Endometrial microvascular endothelial cells (primary cell): ENCODE data around the gene CIBAR2. TPM values are rescaled to one million over a fixed set of nuclear protein-coding genes. Genes with fewer than 3 reads are reported as not detected.

ENCODE experiments used
- in situ Hi-C: cut with HindIII; loops from 2 replicates; pipeline ENCODE4 v1.10.0; 2017; ENCODE audit warnings: low sequenced_read_pairs, low pct_unique_long_range_greater_than_20kb; ENCODE audit errors: inconsistent ontology term
- total RNA-seq: library from RNA; depleted of rRNA; stranded (reverse); fragments of >200 nt; gene quantifications from one replicate; pipeline ENCODE4 v1.2.3, GENCODE V29; 2015; ENCODE audit errors: inconsistent ontology term

The CIBAR2 gene
- total RNA-seq, 1 donor from 2014 or later: not detected

DNA sequence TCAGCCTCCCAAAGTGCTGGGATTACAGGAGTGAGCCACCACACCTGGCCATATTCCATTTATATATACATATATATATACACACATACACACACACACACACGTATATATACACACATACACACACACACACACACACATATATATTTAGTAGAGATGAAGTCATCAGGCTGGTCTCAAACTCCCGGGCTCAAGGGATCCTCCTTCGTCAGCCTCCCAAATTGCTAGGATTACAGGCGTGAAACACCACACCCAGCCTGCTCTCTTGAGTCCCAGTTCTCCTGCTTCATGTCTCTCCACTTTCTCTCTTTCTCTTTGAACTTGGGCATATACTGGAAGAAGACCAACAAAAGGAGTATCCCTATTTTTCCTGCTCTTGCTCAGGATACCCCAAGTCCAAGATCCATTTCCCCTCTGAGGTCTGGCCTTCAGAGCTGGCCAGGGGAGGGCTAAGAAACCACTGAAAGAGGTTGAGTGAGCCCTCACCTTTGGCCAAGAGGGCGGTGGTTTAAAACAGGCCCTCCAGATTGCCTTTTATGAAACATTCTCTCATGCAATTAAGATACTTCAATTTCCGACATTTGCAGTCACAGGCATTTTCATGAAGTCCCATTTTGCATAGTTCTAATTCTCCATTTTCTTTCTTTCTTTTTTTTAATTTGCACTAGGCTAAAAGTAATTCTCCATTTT lies 37.9 kb downstream of the CIBAR2 start:
- in situ Hi-C loops: no loop called here

DNA sequence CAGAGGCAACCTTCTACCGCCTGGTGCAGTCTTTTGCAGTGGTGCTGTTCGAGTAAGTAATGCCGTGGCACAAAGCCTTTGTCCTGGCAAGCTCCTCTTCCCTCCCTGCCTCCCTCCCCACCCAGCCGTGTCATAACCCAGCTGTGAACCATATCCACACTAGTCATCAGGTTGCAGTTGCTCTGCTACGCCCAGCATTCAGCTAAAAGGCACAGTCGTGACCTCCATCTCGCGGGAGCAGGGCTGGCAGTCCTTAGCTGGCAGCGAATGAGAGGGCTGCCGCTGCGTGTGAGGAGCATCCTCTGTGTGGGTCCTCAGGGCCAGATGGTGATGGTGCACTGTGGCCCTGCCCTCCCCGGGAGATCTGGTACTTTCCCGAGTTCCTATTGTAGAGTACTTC lies 39.3 kb downstream of the CIBAR2 start:
- in situ Hi-C loops: no loop called here

DNA sequence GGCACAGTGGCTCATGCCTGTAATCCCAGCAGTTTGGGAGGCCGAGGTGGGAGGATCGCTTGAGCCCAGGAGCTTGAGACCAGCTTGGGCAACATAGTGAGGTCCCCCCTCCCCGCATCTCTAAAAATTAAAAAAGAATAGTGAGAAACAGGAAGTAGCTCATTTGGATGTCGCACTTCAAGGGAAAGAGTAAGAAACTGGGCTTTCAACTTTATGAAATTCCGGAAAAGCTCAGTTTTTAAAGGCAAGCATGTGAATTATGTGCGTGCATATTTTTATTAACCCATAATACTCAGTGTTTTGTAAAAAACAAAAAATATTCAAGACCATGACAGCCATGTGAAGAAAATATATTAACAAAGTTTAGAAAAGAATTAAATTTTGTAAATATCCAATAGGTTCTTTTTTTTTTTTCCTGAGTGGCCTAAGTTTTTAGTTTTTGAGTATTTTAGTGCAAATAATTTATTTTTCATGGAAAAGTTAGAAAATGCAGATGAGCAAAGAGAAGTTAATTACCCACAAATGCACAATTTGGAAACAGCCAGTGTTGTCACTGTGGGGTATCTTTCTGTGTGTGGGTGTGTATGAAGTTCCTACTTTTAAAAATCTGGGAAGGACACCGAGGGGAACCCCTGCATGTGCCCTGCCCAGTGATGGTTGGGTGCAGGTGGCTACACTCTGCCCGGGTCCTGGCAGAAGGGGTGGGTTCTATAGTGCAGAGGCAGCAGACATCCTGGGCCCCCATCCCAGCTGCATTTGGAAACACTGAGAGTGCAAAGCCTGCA lies 40.0 kb downstream of the CIBAR2 start:
- in situ Hi-C loops: no loop called here

DNA sequence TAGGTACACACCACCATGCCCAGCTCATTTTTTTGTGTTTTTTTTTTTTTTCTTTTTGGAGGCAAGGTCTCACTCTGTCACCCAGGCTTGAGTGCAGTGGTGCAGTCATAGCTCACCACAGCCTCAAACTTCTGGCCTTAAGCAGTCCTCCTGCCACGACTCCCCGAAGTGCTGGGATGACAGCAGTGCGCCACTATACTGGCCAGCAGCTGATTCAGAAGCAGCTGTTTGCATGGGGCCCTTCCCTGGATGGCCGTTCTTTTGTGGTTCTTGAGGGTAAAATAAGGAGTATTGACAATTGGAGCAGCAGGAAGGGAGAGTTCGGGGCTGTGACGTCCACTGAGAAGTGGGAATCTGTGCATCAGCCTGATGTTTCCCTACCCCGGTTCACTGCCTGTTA lies 43.1 kb downstream of the CIBAR2 start:
- in situ Hi-C loops: no loop called here

DNA sequence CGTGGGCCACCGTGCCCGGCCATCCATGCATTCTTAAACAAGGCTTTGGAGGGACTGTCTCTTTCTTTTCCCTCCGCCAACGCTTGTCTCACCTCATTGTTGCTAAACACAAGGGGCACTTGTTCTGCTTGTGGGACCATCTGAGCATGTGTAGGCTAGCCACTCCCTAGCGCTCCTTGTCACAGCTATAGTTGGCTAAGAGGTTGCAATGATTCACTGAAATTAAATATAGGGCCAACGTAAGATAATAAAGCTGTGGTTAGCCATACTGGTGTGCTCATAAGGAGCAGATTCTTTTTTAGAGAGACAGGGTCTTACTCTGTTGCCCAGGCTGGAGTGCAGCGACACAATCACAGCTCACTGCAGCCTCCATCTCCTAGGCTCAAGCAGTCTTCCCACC lies 43.5 kb downstream of the CIBAR2 start:
- in situ Hi-C loops: no loop called here

DNA sequence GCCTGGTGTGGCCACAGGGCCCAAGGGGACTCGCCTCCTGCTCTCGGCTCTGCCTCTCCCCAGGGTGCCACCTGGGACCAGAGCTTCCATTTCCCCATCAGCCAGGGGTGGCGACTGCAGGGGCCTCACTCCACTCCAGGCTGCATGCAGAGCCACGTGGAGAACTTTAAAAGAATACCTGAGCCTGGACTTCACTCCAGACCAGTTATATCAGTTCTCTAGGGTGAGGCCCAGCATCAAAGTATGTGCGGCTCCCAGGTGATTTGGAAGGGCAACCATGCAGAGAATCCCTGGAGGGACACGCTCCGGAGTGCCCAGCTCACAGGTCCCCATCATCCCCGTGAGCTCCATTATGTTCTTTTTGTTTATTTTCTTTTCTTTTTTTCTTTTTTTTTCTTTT lies 44.8 kb downstream of the CIBAR2 start:
- in situ Hi-C loops: no loop called here

DNA sequence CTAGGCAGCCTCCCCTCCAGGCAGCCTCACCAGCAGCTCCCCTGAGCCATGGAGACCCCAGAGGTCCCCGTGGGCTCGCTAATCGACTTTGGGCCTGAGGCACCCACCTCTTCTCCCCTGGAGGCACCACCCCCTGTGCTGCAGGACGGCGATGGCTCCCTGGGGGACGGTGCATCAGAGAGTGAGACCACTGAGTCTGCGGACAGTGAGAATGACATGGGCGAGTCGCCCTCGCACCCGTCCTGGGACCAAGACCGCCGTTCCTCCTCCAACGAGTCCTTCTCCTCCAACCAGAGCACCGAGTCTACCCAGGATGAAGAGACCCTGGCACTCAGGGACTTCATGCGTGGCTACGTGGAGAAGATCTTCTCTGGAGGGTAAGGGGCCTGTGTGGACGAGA lies 45.2 kb downstream of the CIBAR2 start:
- in situ Hi-C loops: no loop called here

DNA sequence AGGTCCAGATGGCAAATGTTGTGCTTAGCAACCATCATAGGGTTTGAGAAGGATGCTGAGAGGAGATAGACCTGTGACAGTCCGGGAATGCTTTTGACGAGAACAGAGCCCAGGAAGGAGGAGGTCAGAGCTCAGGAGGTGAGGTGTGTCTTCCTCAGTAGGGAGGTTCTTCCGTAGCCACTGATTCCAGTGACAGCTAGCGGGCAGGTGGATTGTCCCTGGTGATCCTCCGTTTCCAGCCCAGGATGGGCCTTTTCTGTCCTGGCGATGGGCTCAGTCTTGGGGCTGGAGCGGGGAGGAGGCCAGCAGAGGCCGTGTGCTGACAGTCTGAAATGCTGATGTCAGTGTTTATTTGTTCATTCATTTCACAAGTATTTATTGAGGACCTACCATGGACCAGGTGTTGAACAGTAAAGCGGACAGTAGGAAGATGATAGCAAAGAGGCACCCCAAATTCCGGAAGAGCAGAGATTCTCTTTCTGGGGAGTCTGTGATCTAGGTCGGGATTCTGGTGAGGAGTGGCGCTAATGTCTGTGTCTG lies 45.9 kb downstream of the CIBAR2 start:
- in situ Hi-C loops: no loop called here

DNA sequence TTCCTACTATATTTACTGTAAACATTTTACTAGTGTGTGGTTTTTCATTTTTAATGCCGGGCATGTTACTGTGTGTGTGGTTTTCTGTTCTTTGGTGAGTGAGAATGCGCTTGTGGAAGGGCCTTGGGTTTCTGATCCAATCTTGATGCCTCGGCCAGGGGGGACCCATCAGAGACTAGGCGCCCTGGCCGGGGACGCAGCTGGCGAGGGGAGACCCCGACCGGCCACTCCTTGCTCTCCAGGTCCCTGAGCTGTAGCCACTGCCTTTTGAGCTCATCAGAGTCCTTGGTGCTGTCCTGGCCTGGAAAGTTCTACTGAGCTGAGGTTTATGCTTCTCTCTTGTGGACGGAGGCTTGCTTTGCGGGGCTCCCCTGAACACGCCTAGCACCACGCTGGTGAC lies 47.2 kb downstream of the CIBAR2 start:
- in situ Hi-C loops: no loop called here

DNA sequence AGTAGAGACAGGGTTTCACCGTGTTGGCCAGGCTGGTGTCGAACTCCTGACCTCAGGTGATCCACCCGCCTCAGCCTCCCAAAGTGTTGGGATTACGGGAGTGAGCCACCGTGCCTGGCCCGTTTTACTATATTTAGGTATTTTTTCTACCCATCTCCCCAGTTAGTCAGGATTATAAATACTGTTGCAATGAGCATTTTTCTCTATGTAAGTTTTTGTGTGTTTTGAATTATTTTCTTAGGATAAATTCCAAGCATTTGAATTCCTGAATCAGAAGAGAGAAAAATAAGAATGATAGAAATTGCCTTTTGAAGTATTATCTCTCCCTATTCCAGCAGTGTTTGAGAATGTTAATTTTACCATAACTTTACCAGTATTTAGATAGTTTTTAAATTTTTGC lies 48.1 kb downstream of the CIBAR2 start:
- in situ Hi-C loops: no loop called here

DNA sequence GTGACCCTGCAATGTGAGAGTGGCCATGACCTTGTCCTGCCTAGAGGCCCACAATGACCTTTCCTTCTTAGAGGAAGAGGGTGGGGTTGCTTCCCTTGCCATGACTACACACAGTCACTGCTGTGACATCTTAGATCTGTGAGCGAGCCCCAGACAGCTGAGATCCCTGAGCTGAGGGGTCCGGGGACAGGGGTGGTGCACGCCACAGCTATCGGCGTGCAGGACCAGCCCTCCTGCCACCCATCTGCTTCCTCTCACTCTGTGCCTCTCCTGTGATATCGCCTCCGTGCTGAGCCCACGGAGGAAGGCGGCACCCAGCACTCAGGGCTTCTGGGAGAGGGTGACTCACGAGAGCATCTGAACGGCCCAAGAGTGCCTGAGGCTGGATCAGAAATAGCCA lies 49.4 kb downstream of the CIBAR2 start:
- in situ Hi-C loops: no loop called here

DNA sequence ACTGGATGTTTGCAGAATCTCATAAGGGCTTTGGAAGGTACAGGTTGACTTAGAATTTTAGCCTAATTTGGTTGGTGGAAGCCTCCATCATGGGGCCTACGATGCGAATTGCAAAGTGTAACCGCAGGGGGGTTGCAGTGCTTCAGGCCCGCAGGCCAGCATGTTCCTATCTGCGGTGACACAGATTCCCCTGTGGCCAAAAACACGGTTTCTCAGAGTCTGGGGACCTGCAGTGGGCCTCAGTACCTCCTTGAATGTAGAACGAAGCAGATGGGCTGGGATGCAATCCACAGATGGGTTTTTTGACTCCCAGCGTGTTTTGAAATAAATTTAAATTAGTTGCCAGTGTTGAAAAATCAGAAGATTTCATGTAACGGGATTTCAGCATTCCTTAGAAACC lies 49.9 kb downstream of the CIBAR2 start:
- in situ Hi-C loops: no loop called here

DNA sequence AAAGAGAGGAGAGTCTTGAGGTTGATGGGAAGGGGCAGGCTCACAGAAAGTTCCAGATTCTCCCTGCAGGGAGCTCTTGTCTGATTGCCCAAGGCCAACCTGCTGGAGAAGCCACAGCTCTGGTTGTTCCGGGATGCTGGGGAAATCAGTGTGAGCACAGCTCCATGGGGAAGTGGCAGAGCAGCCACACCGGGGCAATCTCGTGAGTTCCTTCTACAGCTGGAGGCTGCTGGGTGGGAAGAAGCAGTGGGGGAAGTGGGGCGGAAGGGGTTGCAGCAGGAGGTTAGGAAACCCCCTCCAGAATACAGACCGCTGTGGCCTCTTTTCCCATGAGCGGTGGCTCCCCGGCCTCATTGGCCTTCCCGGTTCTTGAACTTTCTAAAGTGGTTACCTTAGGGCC lies 50.7 kb downstream of the CIBAR2 start:
- in situ Hi-C loops: no loop called here

DNA sequence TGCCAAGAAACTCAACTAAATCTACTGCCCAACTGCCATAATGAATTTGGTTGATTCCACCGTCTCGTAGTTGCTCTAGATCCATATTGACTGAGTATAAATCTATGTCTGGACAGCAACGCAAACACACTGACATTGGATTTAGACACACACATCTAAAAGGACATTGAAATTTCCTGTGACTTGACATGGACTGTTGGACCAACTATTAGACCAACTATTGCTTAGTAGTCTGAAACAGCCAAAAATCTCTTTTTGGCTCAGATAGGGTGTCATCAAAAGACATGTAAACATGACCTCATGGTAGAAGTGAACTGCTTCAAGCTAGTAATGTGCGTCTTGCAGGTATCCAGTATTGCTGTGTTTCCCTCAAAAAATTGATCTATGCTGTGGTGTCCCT lies 53.4 kb downstream of the CIBAR2 start:
- in situ Hi-C loops: no loop called here

DNA sequence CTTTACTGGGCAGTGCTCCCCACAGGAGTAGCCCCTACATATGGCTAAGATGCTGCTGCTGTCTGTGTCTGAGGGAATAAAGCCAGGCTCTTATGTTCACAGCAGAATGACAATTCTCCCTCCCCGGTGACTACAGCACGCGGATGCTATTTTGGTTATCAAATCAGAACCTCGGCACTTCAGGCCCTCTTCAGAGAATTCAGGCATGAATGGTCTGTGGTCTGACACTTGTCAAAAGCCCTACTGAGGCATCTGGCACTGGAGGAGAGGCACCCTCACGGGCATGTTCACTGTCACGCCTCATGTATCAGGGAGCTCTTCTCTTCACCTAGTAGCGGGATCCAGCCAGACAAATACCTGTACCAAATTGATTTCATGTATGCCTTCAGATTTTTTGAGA lies 54.3 kb downstream of the CIBAR2 start:
- in situ Hi-C loops: no loop called here

DNA sequence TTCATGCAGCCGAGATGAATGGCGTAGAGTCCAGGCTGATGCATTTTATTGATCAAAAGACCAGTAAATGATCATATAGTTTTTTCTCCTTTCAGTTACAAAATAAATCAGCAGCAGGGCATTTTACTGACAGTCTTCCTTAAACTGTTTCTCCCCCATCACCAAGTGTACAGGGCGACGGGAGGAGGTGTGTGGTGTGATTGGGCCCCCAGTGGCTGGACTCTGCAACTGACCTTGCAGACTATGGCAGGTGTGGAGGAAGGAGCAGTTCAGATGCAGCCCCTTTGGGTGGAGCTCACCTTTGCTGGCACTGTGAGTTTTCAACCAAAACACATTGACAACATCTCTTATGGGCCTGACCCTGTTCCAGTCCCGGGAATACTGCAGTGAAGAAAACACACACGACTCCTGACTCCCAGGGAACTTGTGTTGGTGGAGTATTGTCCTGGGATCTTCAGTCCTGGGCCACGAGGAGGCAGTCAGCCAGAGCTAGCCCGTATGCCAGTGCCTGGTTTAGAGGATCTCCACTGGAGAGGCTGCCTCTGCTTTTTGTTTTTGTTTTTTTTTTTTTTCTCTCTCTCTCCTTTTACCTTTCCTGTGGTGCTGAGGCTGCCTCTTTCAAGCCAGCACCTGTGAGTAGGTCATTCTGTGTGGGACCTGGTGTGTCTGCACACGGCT lies 54.9 kb downstream of the CIBAR2 start:
- in situ Hi-C loops: no loop called here

DNA sequence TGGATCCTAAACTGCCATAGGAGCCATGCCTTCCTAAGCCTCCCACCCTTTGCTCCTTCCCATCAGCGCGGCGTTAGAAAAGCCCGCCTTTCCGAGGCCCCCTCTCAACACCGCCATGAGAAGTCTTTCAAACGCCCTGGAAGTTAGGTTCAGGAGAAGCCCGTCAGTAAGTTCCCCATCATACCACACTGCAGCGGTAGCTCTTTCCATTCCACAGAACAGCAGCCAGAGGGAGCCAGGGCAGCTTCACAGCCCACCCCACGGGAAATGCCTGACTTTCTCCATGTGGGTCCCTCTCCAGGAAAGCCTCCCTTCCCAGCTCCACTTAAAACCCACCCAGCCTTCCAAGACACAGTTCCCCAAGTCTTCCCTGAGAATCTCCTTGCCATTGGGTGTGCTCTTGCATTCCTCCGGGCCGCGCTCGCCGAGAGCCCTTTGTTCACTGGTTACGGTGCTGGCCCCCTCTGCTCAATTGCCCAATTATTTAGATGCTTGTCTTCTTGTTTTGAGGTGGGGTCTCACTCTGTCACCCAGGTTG lies 56.0 kb downstream of the CIBAR2 start:
- in situ Hi-C loops: no loop called here

DNA sequence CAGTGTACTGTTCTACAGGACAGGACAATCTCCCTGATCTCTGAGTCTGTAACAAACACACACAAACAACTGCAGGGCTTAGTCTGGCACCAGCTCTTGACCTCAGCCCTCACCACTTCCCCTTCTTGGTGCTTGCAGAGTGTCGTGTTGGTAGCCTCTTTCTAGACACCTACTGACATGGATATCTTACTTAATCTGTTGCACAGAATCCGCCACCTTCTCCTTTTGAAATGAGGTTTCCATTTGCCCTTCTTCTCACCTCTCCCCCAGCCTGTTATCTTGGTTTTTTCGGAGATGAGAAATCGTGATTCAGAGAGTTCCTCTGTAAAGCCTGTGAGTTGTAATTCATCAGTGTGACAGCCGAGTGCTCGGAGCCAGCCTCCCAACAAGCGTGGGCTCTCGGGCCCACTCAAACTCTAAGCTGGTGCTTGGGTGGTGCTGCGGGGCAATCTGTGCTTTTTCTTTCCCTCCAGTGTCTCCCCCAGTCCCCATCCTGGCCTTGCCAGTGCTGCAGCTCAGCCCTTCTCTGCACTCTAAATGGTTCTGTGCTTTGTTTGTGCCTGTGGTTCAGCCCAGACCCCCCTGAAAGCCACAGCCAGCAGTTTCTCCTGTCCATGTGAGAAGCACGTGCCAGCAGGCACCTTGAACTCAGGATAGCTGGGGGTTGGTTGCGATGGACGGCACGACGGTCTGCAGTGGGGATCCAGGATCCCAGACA lies 56.6 kb downstream of the CIBAR2 start:
- in situ Hi-C loops: no loop called here

DNA sequence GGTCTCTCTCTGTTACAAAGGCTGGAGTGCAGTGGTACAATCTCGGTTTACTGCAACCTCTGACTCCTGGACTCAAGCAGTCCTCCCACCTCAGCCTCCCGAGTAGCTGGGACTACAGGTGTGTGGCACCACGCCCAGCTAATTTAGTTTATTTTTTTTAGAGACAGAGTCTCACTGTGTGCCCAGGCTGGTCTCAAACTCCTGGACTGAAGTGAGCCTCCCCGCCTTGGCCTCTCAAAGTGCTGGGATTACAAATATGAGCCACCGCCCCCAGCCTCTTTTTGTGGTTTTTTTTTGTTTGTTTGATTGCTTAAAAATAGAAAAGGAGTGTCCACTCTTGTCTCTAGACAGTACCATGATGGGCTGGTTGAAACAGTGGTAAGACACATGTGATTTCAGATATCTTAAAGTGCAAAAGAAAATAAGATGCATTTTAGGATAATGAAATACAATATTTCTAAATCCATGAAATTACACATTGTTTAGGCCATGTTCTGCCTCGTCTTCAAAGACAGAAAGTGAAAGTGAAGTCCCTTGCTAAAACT lies 57.3 kb downstream of the CIBAR2 start:
- in situ Hi-C loops: no loop called here
